Skeletal muscle satellite cell (primary cell): ENCODE data around the gene ITGAL.
A peak's percentile ranks its signal among the peaks of the same experiment; 100 is the strongest.
"Not testable (repeated sequence)": the region's sequence is repeated elsewhere in the genome, so short reads cannot be mapped to it uniquely, and the experiment has no call there.

ENCODE experiments used
- H3K27me3 ChIP-seq: 2 replicates; pipeline ENCODE4 v1.7.0; 2013; ENCODE audit warnings: low read length; ENCODE audit not compliant: control insufficient read depth, insufficient read depth
- H3K36me3 ChIP-seq: 2 replicates; pipeline ENCODE4 v1.7.0; 2013; ENCODE audit warnings: mild to moderate bottlenecking, control low read depth, low read length; ENCODE audit not compliant: insufficient read depth
- H3K4me1 ChIP-seq: 2 replicates; pipeline ENCODE4 v1.7.0; 2013; ENCODE audit warnings: low read length; ENCODE audit not compliant: control insufficient read depth, insufficient read depth
- H3K4me2 ChIP-seq: 2 replicates; pipeline ENCODE4 v1.7.0; 2013; ENCODE audit warnings: mild to moderate bottlenecking, low read length
- H3K4me3 ChIP-seq: 2 replicates; pipeline ENCODE4 v1.7.0; 2013; ENCODE audit warnings: low read length
- H3K9ac ChIP-seq: 2 replicates; pipeline ENCODE4 v1.7.0; 2013; ENCODE audit warnings: mild to moderate bottlenecking, low read depth, low read length, moderate library complexity
- H3K9me3 ChIP-seq: replicated peaks from 2 replicates; pipeline ENCODE4 v1.7.0; 2013; ENCODE audit warnings: mild to moderate bottlenecking, control low read depth, low read length

Gene ITGAL

DNA sequence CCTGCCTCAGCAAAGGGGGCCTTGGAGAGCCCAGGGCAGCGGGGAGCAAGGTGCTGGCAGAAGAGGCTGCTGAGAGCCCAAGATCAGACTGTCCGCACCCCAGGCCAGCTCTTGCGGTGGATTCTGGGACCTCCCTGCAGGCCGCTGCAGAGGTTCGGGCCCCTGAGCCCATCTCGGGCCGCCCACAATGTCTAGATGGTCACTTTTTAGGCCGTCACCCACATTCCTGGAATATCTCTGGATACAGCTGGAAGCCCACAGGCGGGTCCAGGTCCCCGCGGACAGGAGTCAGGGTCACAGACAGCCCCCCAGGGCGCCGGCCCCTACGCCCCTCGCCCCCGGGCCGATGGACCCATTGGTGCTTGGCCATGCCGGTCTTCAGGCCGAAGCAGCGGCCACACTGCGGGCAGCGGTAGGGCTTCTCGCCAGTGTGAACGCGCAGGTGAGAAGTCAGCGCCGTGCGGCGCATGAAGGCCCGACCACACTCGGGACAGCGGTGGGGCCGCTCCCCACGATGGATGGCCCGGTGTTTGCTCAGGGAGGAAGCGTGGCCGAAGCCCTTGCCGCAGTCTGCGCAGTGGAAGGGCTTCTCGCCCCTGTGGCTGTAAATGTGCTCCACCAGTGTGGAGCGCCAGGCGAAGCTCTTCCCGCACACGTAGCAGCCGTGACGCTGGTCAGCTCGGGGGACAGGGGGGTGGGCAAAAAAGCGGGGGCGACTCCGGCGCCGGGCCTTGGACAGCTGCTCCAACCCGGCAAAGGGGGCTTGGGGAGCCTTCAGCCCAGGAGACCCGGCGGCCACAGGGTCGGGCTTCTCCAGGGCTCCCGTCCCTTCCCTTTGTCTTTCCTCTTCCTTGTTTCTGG, 60.0 kb downstream of the ITGAL start:
- Histone ChIP-seq H3K4me1 (peaks cover 26% of the 10 kb centered on the region), H3K27me3 (no peaks in the 10 kb centered on the region), H3K9me3 (no peaks in the 10 kb centered on the region), H3K4me3 (no peak overlapping the region), H3K9ac (no peak overlapping the region), H3K36me3 (peaks cover 10% of the 10 kb centered on the region), H3K4me2 (no peak overlapping the region)

- Histone ChIP-seq H3K27me3 (no peaks in the 10 kb centered on the region), H3K36me3 (peaks cover 10% of the 10 kb centered on the region), H3K9ac (no peak overlapping the region), H3K9me3 (no peaks in the 10 kb centered on the region), H3K4me1 (peaks cover 21% of the 10 kb centered on the region), H3K4me2 (peak overlapping the region; percentile 88), H3K4me3 (no peak overlapping the region)
Observed at GRCh38 chr16:30533146-30533522, 60.6 kb downstream of the ITGAL start.

- Histone ChIP-seq H3K9me3 (no peaks in the 10 kb centered on the region), H3K4me2 (peak overlapping the region; percentile 88), H3K27me3 (no peaks in the 10 kb centered on the region), H3K4me1 (peaks cover 21% of the 10 kb centered on the region), H3K4me3 (peak overlapping the region; percentile 75), H3K9ac (peak overlapping the region; percentile 97), H3K36me3 (peaks cover 10% of the 10 kb centered on the region)
Observed at GRCh38 chr16:30533748-30534367, 61.3 kb downstream of the ITGAL start.

- H3K36me3 ChIP-seq, result peaks cover 10% of the 10 kb centered on the region
- no peaks in the 10 kb centered on the region for H3K27me3 ChIP-seq
- peak within 1 kb of the TSS; percentile 97 for H3K9ac ChIP-seq
- H3K4me2 ChIP-seq, result peak within 1 kb of the TSS; percentile 88
- peaks cover 21% of the 10 kb centered on the region for H3K4me1 ChIP-seq
- peak within 1 kb of the TSS; percentile 75 for H3K4me3 ChIP-seq
- no peaks in the 10 kb centered on the region for H3K9me3 ChIP-seq
Observed at GRCh38 chr16:30534368-30535105, 62.0 kb downstream of the ITGAL start, which contains the start of gene ZNF747. Gene ZNF747 (minus strand): TSS chr16:30534858. CDS start chr16:30534679, 179 bp downstream.

- Histone ChIP-seq H3K9me3 (no peaks in the 10 kb centered on the region), H3K4me1 (peaks cover 21% of the 10 kb centered on the region), H3K4me2 (peak overlapping the region; percentile 88), H3K27me3 (no peaks in the 10 kb centered on the region), H3K9ac (peak overlapping the region; percentile 97), H3K36me3 (peaks cover 10% of the 10 kb centered on the region), H3K4me3 (peak overlapping the region; percentile 75)
Observed at GRCh38 chr16:30535106-30535776, 62.7 kb downstream of the ITGAL start.

DNA sequence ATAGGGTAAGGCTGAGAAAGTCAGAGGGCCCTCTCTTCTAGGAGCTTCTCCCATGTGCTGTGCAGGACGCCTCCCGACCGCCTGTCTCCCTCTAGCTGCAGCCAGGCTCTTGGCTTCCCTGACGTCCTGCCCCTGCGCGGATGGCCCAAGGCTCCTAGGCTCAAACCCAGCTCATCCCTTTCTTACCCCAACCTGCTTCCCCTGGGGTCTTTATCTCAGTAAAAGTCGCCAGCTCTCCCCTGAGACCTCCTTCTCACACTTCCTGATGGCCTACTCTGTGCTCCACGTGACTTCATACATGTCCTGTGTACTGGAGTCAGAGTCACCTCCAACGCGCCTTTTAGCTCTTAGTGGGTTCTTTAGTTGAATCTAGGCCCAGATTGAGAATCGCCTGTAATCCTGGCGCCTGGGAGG, 63.2 kb downstream of the ITGAL start:
- H3K4me3 ChIP-seq, result peak overlapping the region; percentile 75
- no peaks in the 10 kb centered on the region for H3K27me3 ChIP-seq
- H3K4me1 ChIP-seq, result peaks cover 21% of the 10 kb centered on the region
- H3K9ac ChIP-seq, result peak overlapping the region; percentile 97
- H3K4me2 ChIP-seq, result peak overlapping the region; percentile 88
- H3K36me3 ChIP-seq, result peaks cover 7% of the 10 kb centered on the region
- no peaks in the 10 kb centered on the region for H3K9me3 ChIP-seq

GRCh38 chr16:30536391-30537024, 64.0 kb downstream of the ITGAL start:
- not testable (repeated sequence) for H3K36me3 ChIP-seq, H3K27me3 ChIP-seq, H3K9ac ChIP-seq, H3K4me3 ChIP-seq, H3K9me3 ChIP-seq
- Histone ChIP-seq H3K4me1 (peaks cover 21% of the 10 kb centered on the region), H3K4me2 (peak overlapping the region; percentile 88)

DNA sequence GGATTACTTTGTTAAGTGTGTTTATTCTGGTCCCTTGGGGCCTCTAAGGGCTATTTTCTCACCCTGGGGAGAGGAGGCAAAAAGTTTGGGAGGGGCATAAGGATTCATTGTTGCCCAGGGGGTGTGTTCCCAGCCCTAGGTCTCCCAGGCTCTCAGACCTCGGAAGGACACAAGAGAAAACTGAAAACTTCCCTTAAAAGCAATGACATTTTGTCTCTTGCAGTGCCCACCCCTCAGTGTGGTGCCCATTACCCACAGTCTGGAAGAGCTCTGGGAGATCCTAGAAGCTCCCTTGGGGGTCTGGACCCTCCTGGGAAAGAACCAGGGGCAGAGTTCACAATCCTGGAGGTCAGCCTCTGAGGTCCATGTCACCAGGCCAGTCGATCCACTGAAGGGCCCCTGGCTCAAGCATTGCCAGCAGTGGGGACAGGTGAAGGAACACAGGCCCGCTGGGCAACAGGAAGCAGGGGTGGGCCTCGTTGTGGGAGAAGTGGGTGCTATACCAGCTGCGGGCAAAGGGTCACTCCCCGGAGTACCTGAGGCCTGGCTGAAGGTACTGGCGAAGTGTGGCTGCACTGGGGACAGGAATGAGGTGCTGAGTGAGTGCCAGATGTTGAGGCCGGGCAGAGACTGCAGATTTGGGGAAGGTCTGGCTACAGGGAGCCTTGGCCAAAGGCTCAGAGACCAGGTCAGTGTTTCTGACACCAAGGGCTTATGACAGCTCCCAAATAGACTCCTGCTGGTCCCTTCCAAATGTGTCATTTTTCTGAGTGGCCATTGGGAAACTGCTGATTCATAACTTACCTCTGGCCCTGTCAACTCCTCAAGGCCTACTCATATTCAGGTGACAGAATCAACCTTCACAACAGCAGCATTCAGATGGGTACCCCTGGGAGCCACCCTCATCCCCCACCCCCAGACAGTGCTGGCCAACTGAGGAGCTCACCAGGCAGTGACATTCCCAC, 66.7 kb downstream of the ITGAL start:
- no peak overlapping the region for H3K4me3 ChIP-seq

GRCh38 chr16:30539986-30540526, 67.5 kb downstream of the ITGAL start:
- not testable (repeated sequence) for H3K4me2 ChIP-seq, H3K9ac ChIP-seq, H3K9me3 ChIP-seq, H3K36me3 ChIP-seq, H3K4me3 ChIP-seq, H3K4me1 ChIP-seq, H3K27me3 ChIP-seq

More for the DNA sequence above, 66.7 kb downstream of the ITGAL start:
- H3K9ac ChIP-seq, result no peak overlapping the region
- no peaks in the 10 kb centered on the region for H3K9me3 ChIP-seq
- H3K27me3 ChIP-seq, result peaks cover under 1% of the 10 kb centered on the region
- H3K4me1 ChIP-seq, result peaks cover 14% of the 10 kb centered on the region
- no peaks in the 10 kb centered on the region for H3K36me3 ChIP-seq
- no peak overlapping the region for H3K4me2 ChIP-seq
